Activated T-helper 17 cell treated with anti-CD3 and anti-CD28 coated beads, Interleukin-2, amount 50 U/mL, for 72 hours (primary cell): ENCODE measurements around the gene ZNF679. TPM values are rescaled to one million over a fixed set of nuclear protein-coding genes. Genes with fewer than 3 reads are reported as not detected.
"Not testable (repeated sequence)": the region's sequence is repeated elsewhere in the genome, so short reads cannot be mapped to it uniquely, and the experiment has no call there.

Source experiments
- ATAC-seq: fragments of 150-1000 bp; cut with Tn5 transposase; replicated peaks from 2 replicates; pipeline ENCODE4 v1.10.0; 2021; ENCODE audit warnings: mild to moderate bottlenecking, moderate library complexity
- H3K27ac Mint-ChIP-seq: one replicate; pipeline ENCODE4 v1.8.0; 2022; ENCODE audit warnings: mixed read lengths
- H3K27me3 Mint-ChIP-seq: one replicate; pipeline ENCODE4 v1.8.0; 2022; ENCODE audit warnings: mixed read lengths
- H3K36me3 Mint-ChIP-seq: one replicate; pipeline ENCODE4 v1.8.0; 2022; ENCODE audit warnings: low read depth, mild to moderate bottlenecking, mixed read lengths
- H3K4me1 Mint-ChIP-seq: one replicate; pipeline ENCODE4 v1.8.0; 2022; ENCODE audit warnings: mixed read lengths
- H3K4me3 Mint-ChIP-seq: one replicate; pipeline ENCODE4 v1.8.0; 2022; ENCODE audit warnings: mild to moderate bottlenecking, mixed read lengths
- H3K9me3 Mint-ChIP-seq: one replicate; pipeline ENCODE4 v1.8.0; 2022; ENCODE audit warnings: mixed read lengths
- total RNA-seq, 2 donors: library from RNA; stranded (reverse); gene quantifications; one replicate each; pipeline ENCODE4 v1.2.3, GENCODE V29; 2022

ZNF679 gene
- total RNA-seq, 2 donors from 2014 or later = not detected

- Mint-ChIP-seq H3K36me3 (no peaks in the 10 kb centered on the region), H3K4me3 (no peak overlapping the region), H3K4me1 (no peaks in the 10 kb centered on the region), H3K9me3 (no peaks in the 10 kb centered on the region), H3K27me3 (no peaks in the 10 kb centered on the region), H3K27ac (no peak overlapping the region)
- no peak for ATAC-seq
Measured at GRCh38 chr7:64277630-64278029, 49.4 kb downstream of the ZNF679 start.

- H3K27me3 Mint-ChIP-seq = no peaks in the 10 kb centered on the region
- no peak overlapping the region for H3K27ac Mint-ChIP-seq
- no peak overlapping the region for H3K4me3 Mint-ChIP-seq
- no peak for ATAC-seq
- H3K36me3 Mint-ChIP-seq = no peaks in the 10 kb centered on the region
- H3K4me1 Mint-ChIP-seq = no peaks in the 10 kb centered on the region
- H3K9me3 Mint-ChIP-seq = no peaks in the 10 kb centered on the region
Measured at GRCh38 chr7:64294701-64295420, 66.6 kb downstream of the ZNF679 start.

GRCh38 chr7:64297418-64297817, 69.1 kb downstream of the ZNF679 start:
- H3K9me3 Mint-ChIP-seq, H3K4me1 Mint-ChIP-seq, H3K27ac Mint-ChIP-seq, H3K36me3 Mint-ChIP-seq, H3K27me3 Mint-ChIP-seq, H3K4me3 Mint-ChIP-seq: not testable (repeated sequence)
- peak; percentile 86 for ATAC-seq

GRCh38 chr7:64300641-64301405, 72.5 kb downstream of the ZNF679 start:
- ATAC-seq = no peak
- H3K27me3 Mint-ChIP-seq = no peaks in the 10 kb centered on the region
- no peak overlapping the region for H3K4me3 Mint-ChIP-seq
- no peaks in the 10 kb centered on the region for H3K36me3 Mint-ChIP-seq
- H3K27ac Mint-ChIP-seq = no peak overlapping the region
- no peaks in the 10 kb centered on the region for H3K4me1 Mint-ChIP-seq
- H3K9me3 Mint-ChIP-seq = no peaks in the 10 kb centered on the region

DNA sequence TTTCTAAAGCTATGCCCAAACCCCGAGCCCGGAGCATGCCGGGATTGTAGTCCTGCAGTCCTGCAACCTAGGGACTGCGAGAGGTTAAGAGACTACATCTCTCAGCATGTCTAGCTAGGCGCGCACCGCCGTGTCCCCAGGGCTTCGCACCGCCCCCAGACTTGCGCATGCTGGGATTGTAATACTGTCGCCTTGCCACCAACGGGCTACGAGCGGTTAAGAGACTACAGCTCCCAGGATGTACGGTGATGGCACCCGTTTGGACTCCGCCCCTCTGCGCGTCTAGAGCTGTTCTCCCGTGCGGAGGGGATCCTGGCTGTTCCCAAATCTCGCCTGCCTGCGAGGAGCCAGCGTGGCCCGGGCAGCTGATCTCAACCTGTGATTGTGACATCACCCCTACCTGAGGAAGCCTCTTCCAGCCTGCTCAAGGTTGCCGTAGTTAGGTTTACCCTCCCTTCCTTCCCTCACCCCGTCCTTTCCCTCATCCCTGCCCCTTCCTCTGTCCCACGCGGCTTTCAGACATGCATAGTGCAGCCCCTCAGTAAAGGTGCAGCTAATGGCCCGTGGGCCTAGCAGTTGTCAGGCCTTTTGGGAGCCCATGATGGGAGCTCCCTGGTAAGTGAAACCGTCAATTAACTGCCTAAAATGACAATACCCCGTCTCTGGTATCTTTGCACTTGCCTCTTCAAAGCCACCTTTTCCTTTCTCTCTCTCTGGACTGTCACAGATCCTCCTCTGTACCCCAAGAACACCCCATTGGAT, 79.2 kb downstream of the ZNF679 start:
- H3K27me3 Mint-ChIP-seq = no peaks in the 10 kb centered on the region
- H3K27ac Mint-ChIP-seq = peak overlapping the region; percentile 99
- no peaks in the 10 kb centered on the region for H3K9me3 Mint-ChIP-seq
- peaks cover 11% of the 10 kb centered on the region for H3K4me1 Mint-ChIP-seq
- peak; percentile 96 for ATAC-seq
- peak overlapping the region; percentile 99 for H3K4me3 Mint-ChIP-seq
- peaks cover 5% of the 10 kb centered on the region for H3K36me3 Mint-ChIP-seq

GRCh38 chr7:64308016-64308270, 79.7 kb downstream of the ZNF679 start:
- no peaks in the 10 kb centered on the region for H3K9me3 Mint-ChIP-seq
- H3K36me3 Mint-ChIP-seq = peaks cover 5% of the 10 kb centered on the region
- H3K4me1 Mint-ChIP-seq = peaks cover 15% of the 10 kb centered on the region
- no peak for ATAC-seq
- peak overlapping the region; percentile 99 for H3K27ac Mint-ChIP-seq
- H3K27me3 Mint-ChIP-seq = no peaks in the 10 kb centered on the region
- H3K4me3 Mint-ChIP-seq = peak overlapping the region; percentile 99

DNA sequence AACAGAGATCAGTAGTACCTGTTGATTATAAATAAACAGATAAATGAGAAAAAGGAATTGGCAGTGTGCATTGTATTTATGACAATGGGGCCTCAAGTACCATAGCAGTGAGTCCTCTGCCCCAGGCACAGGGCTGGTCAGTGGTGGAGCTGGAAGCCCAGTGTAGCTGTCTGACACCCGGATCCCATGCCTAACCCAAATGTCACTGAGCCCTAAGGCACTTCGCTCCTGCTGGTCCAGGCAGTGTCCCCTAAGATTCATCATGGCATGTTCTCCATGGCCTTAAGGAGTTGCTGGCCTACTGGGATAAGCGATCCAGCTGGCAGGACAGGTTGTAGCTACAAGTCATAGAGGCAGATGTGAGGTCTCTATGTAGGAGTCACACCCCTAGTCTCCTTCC, 82.2 kb downstream of the ZNF679 start:
- no peak for ATAC-seq
- no peaks in the 10 kb centered on the region for H3K27me3 Mint-ChIP-seq
- peaks cover 21% of the 10 kb centered on the region for H3K4me1 Mint-ChIP-seq
- H3K27ac Mint-ChIP-seq = no peak overlapping the region
- H3K9me3 Mint-ChIP-seq = no peaks in the 10 kb centered on the region
- H3K36me3 Mint-ChIP-seq = peaks cover 8% of the 10 kb centered on the region
- H3K4me3 Mint-ChIP-seq = no peak overlapping the region

GRCh38 chr7:64312826-64313225, 84.6 kb downstream of the ZNF679 start:
- peaks cover 23% of the 10 kb centered on the region for H3K36me3 Mint-ChIP-seq
- peaks cover 12% of the 10 kb centered on the region for H3K4me1 Mint-ChIP-seq
- no peaks in the 10 kb centered on the region for H3K9me3 Mint-ChIP-seq
- no peaks in the 10 kb centered on the region for H3K27me3 Mint-ChIP-seq
- H3K27ac Mint-ChIP-seq = peak overlapping the region; percentile 97
- H3K4me3 Mint-ChIP-seq = peak overlapping the region; percentile 94
- no peak for ATAC-seq

DNA sequence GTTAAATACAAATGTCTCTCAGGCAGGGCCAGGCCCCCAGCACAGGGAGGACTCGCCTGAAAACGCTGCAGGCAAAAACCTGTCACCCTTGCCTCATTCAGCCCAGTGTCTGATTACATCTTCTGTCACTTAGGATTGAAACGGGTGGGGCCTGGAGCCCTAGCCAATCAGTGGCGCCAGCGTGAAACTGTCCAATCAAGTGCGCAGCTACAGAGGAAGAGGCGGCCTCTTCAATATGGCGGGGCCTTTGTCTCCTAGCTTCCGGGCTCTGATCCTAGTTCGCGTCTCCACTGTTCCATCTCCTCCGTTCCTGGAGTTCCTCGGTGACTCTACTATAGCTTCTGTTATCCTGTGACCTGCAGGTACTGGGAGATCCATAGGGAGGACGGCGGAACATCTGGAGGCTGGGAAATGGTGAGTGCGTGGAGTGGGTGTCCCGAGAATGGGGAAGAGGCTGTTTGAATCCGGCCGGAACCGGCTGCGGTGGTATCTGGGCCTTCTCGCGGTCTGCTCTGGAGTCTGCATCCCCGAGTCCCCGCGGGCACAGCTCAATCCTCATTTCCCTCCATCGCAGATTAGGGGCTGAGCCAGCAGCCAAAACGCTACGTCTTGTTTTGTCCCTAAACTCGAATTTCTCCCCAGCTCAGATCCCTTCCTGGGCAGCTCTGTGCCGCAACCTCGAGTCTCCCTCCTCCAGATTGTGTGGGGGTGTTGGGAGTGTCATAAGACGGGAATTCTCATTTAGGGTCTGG, 85.6 kb downstream of the ZNF679 start, which contains the start of gene ZNF736:
TSS of gene ZNF736 (plus strand) at position 222 of the 752 bp plus-strand sequence. CDS start at position 412, 190 bp downstream.
- peaks cover 25% of the 10 kb centered on the region for H3K36me3 Mint-ChIP-seq
- H3K27ac Mint-ChIP-seq = peak within 1 kb of the TSS; percentile 97
- H3K4me1 Mint-ChIP-seq = peaks cover 9% of the 10 kb centered on the region
- no peaks in the 10 kb centered on the region for H3K27me3 Mint-ChIP-seq
- H3K4me3 Mint-ChIP-seq = peak within 1 kb of the TSS; percentile 94
- no peaks in the 10 kb centered on the region for H3K9me3 Mint-ChIP-seq
- peak; percentile 100 for ATAC-seq

- H3K9me3 Mint-ChIP-seq = no peaks in the 10 kb centered on the region
- H3K27ac Mint-ChIP-seq = peak overlapping the region; percentile 97
- ATAC-seq = no peak
- no peaks in the 10 kb centered on the region for H3K27me3 Mint-ChIP-seq
- peaks cover 28% of the 10 kb centered on the region for H3K36me3 Mint-ChIP-seq
- peaks cover 9% of the 10 kb centered on the region for H3K4me1 Mint-ChIP-seq
- peak overlapping the region; percentile 94 for H3K4me3 Mint-ChIP-seq
Measured at GRCh38 chr7:64314566-64314965, 86.3 kb downstream of the ZNF679 start.

GRCh38 chr7:64316031-64316742, 87.9 kb downstream of the ZNF679 start:
- not testable (repeated sequence) for H3K27me3 Mint-ChIP-seq, H3K27ac Mint-ChIP-seq, H3K4me1 Mint-ChIP-seq, ATAC-seq, H3K9me3 Mint-ChIP-seq
- peak overlapping the region; percentile 94 for H3K4me3 Mint-ChIP-seq
- H3K36me3 Mint-ChIP-seq = peaks cover 35% of the 10 kb centered on the region
